ENCODE data around the gene CFAP126. TPM values are rescaled to one million over a fixed set of nuclear protein-coding genes. Genes with fewer than 3 reads are reported as not detected.

CFAP126 gene
- total and polyA plus RNA-seq, 2 of the 13 experiments (the other 11 are each of a cell fraction or from before 2014, with no cell fraction given) = not detected

- TF ChIP-seq ZSCAN29 (CRISPR knock-in tag; conservative IDR thresholded peaks at IDR 0.05) (0 out of 2 replicates have a peak, but pooled peaks have one; percentile 26), TCF12 (IDR thresholded peaks at IDR 0.05) (no peak), TCF12 (CRISPR knock-in tag; IDR thresholded peaks at IDR 0.05) (peak; percentile 19; the same call in 1 of the 2 replicates), TAF15 (IDR thresholded peaks at IDR 0.05; ENCODE audit: low read depth, low read length, poor library complexity, severe bottlenecking) (peak; percentile 45), ZBTB10 (CRISPR knock-in tag; IDR thresholded peaks at IDR 0.05; ENCODE audit: borderline replicate concordance) (no peak), ZBTB43 (CRISPR knock-in tag; conservative IDR thresholded peaks at IDR 0.05) (peak; percentile 57; the same call in 1 of the 2 replicates), NRL (CRISPR knock-in tag; IDR thresholded peaks at IDR 0.05; ENCODE audit: borderline replicate concordance) (no peak), ZNF446 (CRISPR knock-in tag; IDR thresholded peaks at IDR 0.05) (no peak; the same call in 1 of the 2 replicates), MLXIP (CRISPR knock-in tag; IDR thresholded peaks at IDR 0.05; ENCODE audit: borderline replicate concordance) (no peak), ZNF205 (CRISPR knock-in tag; IDR thresholded peaks at IDR 0.05) (peak; percentile 60; the same call in 1 of the 2 replicates), ZNF780A (CRISPR knock-in tag; IDR thresholded peaks at IDR 0.05) (no peak), ZNF275 (CRISPR knock-in tag; IDR thresholded peaks at IDR 0.05; ENCODE audit: borderline replicate concordance) (peak; percentile 48; the same call in 1 of the 2 replicates), ZNF713 (CRISPR knock-in tag; IDR thresholded peaks at IDR 0.05) (no peak), ZNF550 (CRISPR knock-in tag; IDR thresholded peaks at IDR 0.05; ENCODE audit: borderline replicate concordance) (no peak), ZNF777 (CRISPR knock-in tag; IDR thresholded peaks at IDR 0.05) (peak; percentile 98), MTA3 (CRISPR knock-in tag; IDR thresholded peaks at IDR 0.05) (no peak), ZFP41 (CRISPR knock-in tag; IDR thresholded peaks at IDR 0.05; ENCODE audit: borderline replicate concordance) (no peak), ZC3H4 (CRISPR knock-in tag; IDR thresholded peaks at IDR 0.05; ENCODE audit: borderline replicate concordance) (no peak), EEA1 (CRISPR knock-in tag; IDR thresholded peaks at IDR 0.05; ENCODE audit: borderline replicate concordance) (peak; percentile 36; the same call in 1 of the 2 replicates), ZBTB7B (CRISPR knock-in tag; IDR thresholded peaks at IDR 0.05) (peak; percentile 7), IKZF1 (IDR thresholded peaks at IDR 0.05) (no peak)
Measured at GRCh38 chr1:161389691-161390558, 22.2 kb upstream of the CFAP126 start (continued).

Measured in HepG2 (cell line).